ENCODE data around the gene SPN. TPM values are rescaled to one million over a fixed set of nuclear protein-coding genes. Genes with fewer than 3 reads are reported as not detected.
A peak's percentile ranks its signal among the peaks of the same experiment; 100 is the strongest.
"Not testable (repeated sequence)": the region's sequence is repeated elsewhere in the genome, so short reads cannot be mapped to it uniquely, and the experiment has no call there.

The SPN gene, protein sequence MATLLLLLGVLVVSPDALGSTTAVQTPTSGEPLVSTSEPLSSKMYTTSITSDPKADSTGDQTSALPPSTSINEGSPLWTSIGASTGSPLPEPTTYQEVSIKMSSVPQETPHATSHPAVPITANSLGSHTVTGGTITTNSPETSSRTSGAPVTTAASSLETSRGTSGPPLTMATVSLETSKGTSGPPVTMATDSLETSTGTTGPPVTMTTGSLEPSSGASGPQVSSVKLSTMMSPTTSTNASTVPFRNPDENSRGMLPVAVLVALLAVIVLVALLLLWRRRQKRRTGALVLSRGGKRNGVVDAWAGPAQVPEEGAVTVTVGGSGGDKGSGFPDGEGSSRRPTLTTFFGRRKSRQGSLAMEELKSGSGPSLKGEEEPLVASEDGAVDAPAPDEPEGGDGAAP
- polyA plus RNA-seq (2012; ENCODE audit: missing spikeins), result 58.5 TPM

DNA sequence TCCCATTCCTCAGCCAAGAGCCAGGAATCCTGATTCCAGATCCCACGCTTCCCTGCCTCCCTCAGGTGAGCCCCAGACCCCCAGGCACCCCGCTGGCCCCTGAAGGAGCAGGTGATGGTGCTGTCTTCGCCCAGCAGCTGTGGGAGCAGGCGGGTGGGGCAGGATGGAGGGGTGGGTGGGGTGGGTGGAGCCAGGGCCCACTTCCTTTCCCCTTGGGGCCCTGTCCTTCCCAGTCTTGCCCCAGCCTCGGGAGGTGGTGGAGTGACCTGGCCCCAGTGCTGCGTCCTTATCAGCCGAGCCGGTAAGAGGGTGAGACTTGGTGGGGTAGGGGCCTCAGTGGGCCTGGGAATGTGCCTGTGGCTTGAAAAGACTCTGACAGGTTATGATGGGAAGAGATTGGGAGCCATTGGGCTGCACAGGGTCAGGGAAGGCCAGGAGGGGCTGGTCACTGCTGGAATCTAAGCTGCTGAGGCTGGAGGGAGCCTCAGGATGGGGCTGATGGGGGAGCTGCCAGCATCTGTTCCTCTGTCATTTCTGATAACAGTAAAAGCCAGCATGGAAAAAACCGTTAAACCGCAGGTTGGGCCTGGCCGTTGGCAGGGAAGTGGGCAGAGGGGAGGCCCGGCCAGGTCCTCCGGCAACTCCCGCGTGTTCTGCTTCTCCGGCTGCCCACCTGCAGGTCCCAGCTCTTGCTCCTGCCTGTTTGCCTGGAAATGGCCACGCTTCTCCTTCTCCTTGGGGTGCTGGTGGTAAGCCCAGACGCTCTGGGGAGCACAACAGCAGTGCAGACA, at the start of gene SPN:
Gene SPN (plus strand): TSS at position 232 of the 791 bp plus-strand sequence. CDS start 482 bp downstream, at position 714.
- TF ChIP-seq TAF1 (IDR thresholded peaks at IDR 0.05; ENCODE audit: borderline replicate concordance, low read depth, low read length) (peak; percentile 73; the same call in 1 of the 2 replicates), POLR2A (IDR thresholded peaks at IDR 0.05; ENCODE audit: low read depth, low read length) (peak; percentile 82), POLR2AphosphoS5 (IDR thresholded peaks at IDR 0.05; ENCODE audit: low read depth, low read length) (peak; percentile 83)
- FAIRE-seq (peak; percentile 42), DNase-seq (ENCODE audit: insufficient read length) (peak; percentile 74)

DNA sequence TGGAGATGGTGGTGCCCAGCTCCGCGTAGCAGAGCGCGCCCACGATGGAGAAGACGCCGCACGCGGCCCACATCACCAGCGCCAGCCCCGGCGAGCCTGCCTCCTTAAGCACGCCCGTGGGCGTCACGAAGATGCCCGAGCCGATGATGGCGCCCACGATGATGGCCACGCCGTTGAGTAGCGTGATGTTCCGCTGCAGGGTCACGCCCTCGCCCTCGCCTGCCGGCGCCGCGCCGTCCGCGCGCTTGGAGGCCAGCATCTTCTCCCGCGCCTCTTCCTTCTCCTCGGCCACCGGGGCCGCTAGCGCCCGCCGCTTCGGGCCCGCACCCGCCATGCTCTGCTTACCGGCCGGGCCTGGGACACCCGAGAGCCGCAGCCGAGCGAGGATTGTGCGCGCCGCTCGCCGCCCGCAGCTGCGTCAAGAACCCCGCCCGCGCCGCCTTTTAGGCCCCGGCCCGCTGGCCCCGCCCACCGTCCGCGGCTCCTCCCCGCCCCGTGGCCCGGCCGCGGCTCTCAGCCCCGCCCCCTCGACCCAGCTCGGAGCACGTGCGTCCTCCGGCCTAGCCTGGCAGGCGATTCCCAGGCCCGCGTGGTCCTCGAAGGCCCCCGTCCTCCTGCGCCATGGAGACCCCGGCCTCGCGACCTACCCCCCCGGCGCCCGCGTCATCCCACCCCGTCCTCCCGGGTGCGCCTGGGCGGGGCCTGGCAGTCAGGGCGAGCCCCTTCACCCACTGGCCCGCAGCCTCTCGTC, 49.6 kb upstream of the SPN start:
- TF ChIP-seq POLR2A (IDR thresholded peaks at IDR 0.05; ENCODE audit: low read depth, low read length) (peak; percentile 89), POLR2AphosphoS5 (IDR thresholded peaks at IDR 0.05; ENCODE audit: low read depth, low read length) (peak; percentile 80), TAF1 (IDR thresholded peaks at IDR 0.05; ENCODE audit: borderline replicate concordance, low read depth, low read length) (peak; percentile 36; the same call in 1 of the 2 replicates)
- FAIRE-seq (peak; percentile 50), DNase-seq (ENCODE audit: insufficient read length) (peak; percentile 58)

DNA sequence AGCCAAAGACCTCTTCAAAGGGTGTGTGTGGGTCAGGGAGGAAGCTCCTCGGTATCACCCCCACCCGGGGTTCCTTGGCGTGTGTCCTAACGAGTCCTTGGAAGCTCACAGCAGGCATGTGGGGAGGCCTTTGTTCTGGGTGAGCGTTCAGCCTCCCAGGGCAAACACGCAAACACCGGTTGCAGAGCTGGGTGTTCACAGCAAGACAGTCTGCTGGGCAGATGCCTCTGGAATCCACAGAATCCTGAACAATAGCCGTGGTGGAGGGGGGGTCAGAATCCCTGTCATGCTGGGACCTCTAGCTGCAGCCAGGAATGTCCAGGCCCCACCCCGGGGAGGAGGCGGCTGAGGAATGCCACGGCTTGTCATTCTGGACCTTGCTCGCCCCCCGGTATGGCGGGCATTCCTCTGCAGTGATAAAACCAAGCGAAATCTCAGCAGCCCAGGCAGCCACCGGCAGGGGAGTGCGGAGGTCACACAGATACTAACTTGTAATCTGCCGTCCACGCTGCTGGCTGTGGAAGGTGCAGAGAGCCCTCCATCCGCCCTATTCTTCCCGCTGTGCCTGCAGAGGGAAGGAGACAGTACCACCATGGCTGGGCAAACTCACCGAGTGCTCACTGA, 48.2 kb upstream of the SPN start:
- not testable (repeated sequence) for FAIRE-seq; DNase-seq (ENCODE audit: insufficient read length)

DNA sequence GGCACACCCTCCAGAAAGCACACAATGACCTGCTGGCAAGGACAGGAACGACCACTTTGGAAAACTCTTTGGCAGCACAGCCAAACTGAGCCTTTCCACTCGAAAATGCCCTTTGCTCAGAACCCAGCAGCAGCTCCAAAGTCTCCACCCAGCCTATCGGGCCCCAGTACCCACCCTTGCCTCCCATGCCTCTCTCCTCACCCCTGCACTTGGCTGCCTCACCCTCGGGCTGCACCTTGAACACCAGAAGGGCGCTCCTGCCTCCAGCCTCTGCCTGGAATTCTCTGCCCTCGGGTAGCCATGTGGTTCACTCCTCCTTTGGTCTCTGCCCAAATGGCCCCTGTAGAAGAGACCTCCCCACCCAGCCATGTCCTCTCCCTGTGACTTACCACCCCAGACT, 46.9 kb upstream of the SPN start:
- FAIRE-seq; DNase-seq (ENCODE audit: insufficient read length): not testable (repeated sequence)

DNA sequence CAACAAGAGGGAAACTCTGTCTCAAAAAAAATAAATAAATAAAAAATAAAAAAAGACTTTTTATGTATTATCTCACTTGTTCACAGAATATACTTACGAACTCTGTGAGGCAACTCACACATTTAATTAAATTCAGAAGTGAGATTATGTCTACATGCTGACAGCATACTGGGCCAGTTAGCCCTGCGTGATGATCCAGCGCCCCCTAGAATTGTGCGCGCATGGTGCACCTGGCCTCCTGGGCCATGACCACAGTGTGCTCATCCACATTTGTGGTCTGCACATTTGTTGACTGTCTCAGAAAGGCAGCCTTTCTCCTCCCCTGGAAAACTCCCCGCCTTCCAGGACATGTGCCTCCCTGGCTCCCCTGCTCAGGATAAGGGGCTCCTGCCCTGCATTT, 42.5 kb upstream of the SPN start:
- not testable (repeated sequence) for FAIRE-seq; DNase-seq (ENCODE audit: insufficient read length)

DNA sequence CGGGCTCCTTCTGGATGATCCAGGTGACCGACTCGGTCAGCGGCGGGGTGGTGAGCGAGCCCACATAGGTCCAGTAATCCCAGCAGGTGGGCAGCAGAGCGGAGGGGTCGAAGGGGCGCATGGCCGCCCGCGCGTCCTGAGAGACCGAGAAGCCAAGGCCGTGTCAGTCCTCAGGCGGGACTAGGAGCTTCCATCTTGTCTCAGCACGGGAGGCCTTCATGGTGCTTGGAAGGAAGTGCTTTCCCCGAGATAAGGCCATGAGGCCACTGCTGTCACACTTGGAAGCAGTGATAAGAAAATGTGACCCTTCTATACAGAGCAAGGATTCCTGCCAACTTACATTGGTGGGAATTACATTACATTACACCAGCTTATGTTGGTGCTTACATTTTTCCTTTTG, 40.3 kb upstream of the SPN start:
- not testable (repeated sequence) for DNase-seq (ENCODE audit: insufficient read length); FAIRE-seq

DNA sequence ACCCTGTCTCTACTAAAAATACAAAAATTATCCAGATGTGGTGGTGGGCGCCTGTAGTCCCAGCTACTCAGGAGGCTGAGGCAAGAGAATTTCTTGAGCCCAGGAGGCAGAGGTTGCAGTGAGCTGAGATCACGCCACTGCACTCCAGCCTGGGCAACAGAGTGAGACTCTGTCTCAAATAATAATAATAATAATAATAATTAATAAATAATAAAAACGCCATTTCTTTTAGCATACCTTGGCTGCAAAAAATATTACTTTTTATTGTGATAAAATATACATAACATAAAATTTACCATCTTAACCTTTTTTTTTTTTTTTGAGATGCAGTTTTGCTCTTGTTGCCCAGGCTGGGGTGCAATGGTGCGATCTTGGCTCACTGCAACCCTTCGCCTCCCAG, 39.8 kb upstream of the SPN start:
- DNase-seq (ENCODE audit: insufficient read length); FAIRE-seq: not testable (repeated sequence)

DNA sequence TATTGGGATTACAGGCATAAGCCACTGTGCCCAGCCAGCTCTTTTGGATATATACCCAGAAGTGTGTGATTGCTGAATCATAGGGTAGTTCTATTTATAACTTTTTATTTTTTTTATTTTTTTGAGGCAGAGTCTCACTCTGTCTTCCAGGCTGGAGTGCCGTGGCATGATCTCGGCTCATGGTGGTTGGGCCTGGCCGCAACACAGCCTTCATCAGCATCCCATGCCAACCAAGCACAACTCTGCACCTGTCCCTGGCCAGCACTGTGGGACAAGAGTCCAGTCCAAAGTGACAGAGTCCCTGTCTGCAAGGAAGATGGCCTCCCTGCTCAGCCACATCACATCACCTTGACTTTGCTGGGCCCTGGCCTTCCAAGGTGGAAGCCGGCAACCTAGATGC, 37.9 kb upstream of the SPN start:
- not testable (repeated sequence) for DNase-seq (ENCODE audit: insufficient read length); FAIRE-seq

DNA sequence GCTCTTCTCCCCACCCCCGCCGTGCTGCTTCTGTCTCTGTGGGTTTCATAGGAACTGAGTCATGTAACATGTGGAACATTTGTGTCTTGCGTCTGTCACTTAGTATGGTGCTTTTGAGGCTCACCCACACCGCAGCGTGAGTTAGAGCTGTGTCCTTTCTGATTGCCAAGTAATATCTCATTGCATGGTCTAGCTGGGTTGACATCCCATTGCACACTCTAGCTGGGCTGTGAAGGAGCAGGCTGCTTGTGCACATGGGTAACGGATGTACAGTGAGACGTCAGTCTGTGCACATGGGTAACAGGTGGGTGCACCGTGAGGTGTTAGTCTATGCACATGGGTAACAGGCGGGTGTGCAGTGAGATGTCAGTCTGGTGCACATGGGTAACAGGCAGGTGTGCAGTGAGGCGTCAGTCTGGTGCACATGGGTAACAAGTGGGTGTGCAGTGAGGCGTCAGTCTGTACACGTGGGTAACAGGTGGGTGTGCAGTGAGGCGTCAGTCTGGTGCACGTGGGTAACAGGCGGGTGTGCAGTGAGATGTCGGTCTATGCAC, 36.2 kb upstream of the SPN start:
- not testable (repeated sequence) for DNase-seq (ENCODE audit: insufficient read length)
- FAIRE-seq, result peak; percentile 91

DNA sequence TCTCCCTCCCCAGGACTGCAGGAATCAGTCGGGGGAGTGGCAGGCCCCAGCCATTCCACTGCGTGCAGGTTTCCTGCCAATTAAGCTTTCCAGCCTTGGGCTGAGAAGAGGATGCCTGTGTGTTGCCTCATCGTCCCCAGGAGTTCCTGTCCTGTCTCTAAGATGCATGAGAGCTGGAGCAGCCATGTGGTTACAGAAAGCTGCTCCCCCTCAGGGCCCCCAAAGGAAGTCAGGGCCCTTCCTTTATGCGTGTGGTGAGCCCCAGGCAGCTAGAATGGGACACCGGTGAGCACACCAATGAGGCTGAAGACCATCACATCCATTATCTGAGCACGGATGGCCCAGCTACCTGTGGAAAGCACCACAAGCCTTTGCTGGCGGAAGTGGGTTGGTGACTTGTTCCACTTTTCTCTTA, 35.4 kb upstream of the SPN start:
- not testable (repeated sequence) for DNase-seq (ENCODE audit: insufficient read length)
- peak; percentile 50 for FAIRE-seq

DNA sequence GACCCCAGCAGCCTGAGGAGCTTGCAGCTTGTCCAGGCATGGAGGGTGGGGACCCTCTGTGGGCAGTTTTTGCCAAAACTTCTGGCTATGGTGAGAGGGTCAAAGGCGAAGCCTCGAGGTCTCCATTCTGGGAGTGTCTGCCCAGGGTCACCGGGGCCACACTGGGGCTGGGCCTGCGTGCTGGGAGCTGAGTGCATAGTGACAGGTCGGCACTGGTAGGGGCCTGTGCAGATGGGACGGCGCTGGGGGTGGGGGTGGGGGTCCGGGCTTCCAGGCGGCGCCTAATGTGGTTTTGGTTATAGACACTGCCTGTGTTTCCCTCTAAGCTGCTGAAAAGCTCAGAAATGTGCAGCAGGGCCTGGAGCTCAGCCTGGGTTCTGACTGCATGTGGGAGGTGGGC, 34.3 kb upstream of the SPN start:
- not testable (repeated sequence) for FAIRE-seq; DNase-seq (ENCODE audit: insufficient read length)

DNA sequence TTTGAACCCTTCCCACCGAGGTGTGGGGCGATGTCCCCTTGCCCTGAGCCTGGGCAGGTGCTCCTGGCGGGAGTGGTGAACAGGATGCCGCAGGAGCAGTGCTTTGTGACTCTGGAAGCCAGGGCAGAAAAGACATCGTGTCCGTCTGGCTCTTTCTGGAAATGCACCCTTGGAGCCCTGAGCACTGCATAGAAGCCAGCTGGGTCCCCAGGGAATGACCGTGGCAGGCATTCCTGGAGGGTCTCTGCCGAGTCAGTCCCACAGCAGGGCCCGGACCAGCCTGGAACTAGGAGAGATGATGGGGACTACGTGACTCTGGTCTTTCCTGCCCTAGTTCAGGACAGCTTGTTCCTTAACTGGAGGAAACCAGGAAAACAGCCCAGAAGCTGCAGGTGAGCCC, 33.7 kb upstream of the SPN start:
- DNase-seq (ENCODE audit: insufficient read length), result not testable (repeated sequence)

DNA sequence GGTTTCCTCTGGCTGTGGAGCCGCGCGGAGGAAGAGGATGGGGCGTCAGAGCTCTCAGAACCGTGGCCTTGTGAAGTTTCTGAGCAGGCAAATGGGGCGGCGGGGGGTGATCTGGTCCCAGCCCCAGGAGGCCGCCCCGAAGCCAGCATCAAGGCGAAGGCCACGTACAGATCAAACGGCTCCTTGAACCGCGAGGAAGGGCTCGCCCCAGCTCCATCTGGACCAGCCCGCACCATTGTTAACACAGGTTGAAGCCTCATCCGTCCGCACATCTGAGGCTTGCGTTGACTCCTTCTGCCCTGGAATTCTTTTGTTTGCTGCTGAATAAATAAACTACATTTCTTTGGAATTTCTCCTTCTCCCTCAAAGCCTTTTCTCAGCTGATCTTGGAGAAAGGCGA, 31.4 kb upstream of the SPN start:
- not testable (repeated sequence) for DNase-seq (ENCODE audit: insufficient read length); FAIRE-seq

More for the DNA sequence above, 33.7 kb upstream of the SPN start:
- FAIRE-seq, result not testable (repeated sequence)

DNA sequence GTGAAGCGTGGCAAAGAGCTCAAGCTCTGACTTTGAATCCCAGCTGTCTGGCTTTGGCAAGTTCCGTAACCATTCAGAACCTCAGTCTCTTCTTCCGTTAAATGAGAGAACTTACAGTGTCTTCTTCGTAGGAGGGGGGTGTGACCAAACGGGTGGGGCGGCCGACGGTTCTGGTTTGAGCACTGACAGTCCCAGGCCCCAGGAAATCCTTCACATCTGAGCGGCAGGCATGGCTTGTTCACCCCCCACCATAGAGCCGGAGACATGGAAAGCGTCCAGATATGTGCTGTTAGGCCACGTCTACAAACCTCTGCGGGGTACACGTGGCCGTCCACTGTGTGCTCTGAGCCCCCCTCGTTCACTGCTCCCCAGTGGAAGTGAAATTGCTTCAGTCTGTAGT, 27.1 kb upstream of the SPN start:
- not testable (repeated sequence) for DNase-seq (ENCODE audit: insufficient read length); FAIRE-seq

DNA sequence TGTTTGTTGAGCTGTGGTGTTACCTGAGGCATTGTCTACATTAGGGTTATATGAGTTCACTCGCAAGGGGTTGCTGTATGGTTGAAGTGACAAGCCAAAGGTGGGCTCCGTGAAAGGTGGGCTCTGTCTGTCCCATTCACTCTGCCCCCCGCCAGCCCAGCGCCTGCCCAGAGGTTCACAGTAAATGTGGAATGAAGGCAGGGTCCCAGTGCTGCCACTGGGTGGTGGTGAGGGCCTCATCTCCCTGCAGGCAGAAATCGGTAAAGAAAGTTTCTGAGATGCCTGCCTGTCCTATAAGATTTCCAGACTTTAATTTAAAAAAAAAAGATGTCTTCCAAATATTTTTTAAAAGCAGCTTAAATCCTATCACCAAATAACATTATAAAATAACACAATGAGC, 26.7 kb upstream of the SPN start:
- FAIRE-seq; DNase-seq (ENCODE audit: insufficient read length): not testable (repeated sequence)

DNA sequence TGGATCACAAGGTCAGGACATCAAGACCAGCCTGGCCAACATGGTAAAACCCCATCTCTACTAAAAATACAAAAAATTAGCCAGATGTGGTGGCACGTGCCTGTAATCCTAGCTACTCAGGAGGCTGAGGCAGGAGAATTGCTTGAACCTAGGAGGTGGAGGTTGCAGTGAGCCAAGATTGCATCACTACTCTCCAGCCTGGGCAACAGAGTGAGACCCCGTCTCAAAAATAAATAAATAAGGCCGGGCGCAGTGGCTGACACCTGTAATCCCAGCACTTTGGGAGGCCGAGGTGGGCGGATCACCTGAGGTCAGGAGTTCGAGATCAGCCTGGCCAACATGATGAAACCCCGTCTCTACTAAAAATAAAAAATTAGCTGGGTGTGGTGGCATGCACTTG, 24.3 kb upstream of the SPN start:
- not testable (repeated sequence) for FAIRE-seq; DNase-seq (ENCODE audit: insufficient read length)

All from GM12892 (cell line).